Activated T-cell treated with anti-CD3 and anti-CD28 coated beads, Interleukin-2, amount 50 U/mL, for 4 hours (primary cell): ENCODE data around the gene SEMA3C. TPM values are rescaled to one million over a fixed set of nuclear protein-coding genes. Genes with fewer than 3 reads are reported as not detected.
A peak's percentile ranks its signal among the peaks of the same experiment; 100 is the strongest.

Source experiments
- ATAC-seq, 2 donors: fragments of 200-7000 bp; cut with Tn5 transposase; one replicate each; pipeline ENCODE4 v1.10.0; 2021
- DNase-seq: peaks from one replicate; pipeline ENCODE4 v3.0.0-alpha.2; 2020
- H3K27me3 Mint-ChIP-seq: one replicate; pipeline ENCODE4 v1.8.0; 2021; ENCODE audit warnings: low read depth, mixed read lengths
- H3K36me3 Mint-ChIP-seq: one replicate; pipeline ENCODE4 v1.8.0; 2022; ENCODE audit warnings: mixed read lengths; ENCODE audit not compliant: insufficient read depth
- H3K4me1 Mint-ChIP-seq: one replicate; pipeline ENCODE4 v1.8.0; 2021; ENCODE audit warnings: low read depth, mixed read lengths
- H3K4me3 Mint-ChIP-seq: one replicate; pipeline ENCODE4 v1.8.0; 2021; ENCODE audit warnings: mild to moderate bottlenecking, moderate library complexity, mixed read lengths
- H3K9me3 Mint-ChIP-seq: one replicate; pipeline ENCODE4 v1.8.0; 2021; ENCODE audit warnings: mixed read lengths
- total RNA-seq, 3 donors: library from RNA; stranded (reverse); gene quantifications; one replicate each; pipeline ENCODE4 v1.2.1, GENCODE V29; 2021

SEMA3C gene
- total RNA-seq, 3 donors from 2014 or later: 0.11 to 0.16 (median 0.13) TPM

DNA sequence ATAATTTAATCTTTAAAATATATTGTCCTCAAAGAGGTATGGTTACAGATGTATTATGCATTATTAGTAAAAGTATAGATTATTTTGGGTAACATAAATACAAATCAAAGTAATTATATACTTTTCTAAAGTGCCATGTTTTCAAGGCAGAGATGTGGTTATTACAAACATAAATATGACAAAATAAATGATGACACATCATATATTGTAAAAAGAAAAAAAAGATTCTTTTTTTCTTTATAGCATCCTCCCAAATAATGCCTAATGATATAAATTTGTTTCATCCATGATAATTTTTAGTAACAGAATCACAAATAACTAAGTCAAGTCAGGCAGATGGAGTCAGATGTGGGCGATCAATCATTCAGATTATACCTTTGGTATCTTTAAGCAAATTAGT lies 29.3 kb downstream of the SEMA3C start:
- DNase-seq (no peak), ATAC-seq (no peak)
- H3K4me1 Mint-ChIP-seq: no peaks in the 10 kb centered on the region
- no peaks in the 10 kb centered on the region for H3K27me3 Mint-ChIP-seq
- H3K4me3 Mint-ChIP-seq: no peak overlapping the region
- no peaks in the 10 kb centered on the region for H3K36me3 Mint-ChIP-seq
- peaks cover 7% of the 10 kb centered on the region for H3K9me3 Mint-ChIP-seq

DNA sequence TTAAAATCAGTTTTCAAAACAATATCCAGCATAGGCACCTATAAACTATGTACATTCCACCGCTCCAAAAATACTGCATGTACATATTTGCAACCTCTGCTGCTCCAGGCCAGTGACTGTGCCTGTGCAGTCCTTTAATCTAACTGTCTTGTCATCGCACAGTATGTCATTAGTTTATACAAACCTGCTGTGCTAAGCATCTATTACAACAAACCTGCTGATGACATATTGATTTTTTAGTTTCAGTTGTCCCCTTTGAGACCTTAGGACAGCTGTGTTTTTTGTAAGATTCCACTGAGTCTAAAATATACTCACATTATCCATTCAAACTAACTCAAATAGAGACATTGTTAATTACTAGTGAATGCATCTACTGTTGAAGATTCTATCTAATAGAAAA lies 33.1 kb downstream of the SEMA3C start:
- ATAC-seq (no peak), DNase-seq (no peak)
- H3K4me3 Mint-ChIP-seq: no peak overlapping the region
- no peaks in the 10 kb centered on the region for H3K27me3 Mint-ChIP-seq
- H3K9me3 Mint-ChIP-seq: peaks cover 6% of the 10 kb centered on the region
- no peaks in the 10 kb centered on the region for H3K36me3 Mint-ChIP-seq
- no peaks in the 10 kb centered on the region for H3K4me1 Mint-ChIP-seq

DNA sequence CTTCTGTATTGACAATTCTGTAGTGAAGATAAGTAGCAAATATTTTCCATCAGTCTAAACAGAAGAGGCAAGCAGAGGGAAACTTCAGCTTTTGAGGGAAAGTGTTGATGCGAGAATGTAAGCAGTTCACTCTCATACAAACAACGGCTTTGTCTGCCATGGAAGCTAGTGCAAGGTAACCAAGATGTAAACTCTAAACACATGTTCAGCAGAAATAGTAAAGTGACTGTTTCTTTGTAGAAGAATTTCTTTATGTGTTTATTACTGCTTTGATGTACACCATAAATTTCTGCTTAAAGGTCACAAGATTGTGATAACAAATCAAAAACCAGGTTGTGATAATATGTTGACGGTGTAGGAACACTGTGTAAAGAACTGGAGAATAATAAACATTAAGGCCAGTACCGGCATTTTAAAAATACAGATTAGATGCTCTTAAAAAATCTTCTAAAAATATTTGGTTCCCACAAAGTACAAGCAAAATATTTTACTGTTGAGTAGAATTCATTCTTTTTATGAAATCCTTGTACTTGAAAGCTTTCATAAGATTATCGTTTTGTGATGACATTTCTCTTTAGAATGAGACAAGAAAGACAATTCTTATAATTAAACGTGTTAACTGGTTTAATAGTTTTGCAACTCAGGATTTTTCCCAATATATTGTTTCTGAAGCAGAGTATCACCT lies 34.2 kb downstream of the SEMA3C start:
- no peaks in the 10 kb centered on the region for H3K4me1 Mint-ChIP-seq
- H3K27me3 Mint-ChIP-seq: no peaks in the 10 kb centered on the region
- DNase-seq: no peak
- H3K4me3 Mint-ChIP-seq: no peak overlapping the region
- peaks cover 3% of the 10 kb centered on the region for H3K9me3 Mint-ChIP-seq
- no peak for ATAC-seq
- H3K36me3 Mint-ChIP-seq: no peaks in the 10 kb centered on the region

DNA sequence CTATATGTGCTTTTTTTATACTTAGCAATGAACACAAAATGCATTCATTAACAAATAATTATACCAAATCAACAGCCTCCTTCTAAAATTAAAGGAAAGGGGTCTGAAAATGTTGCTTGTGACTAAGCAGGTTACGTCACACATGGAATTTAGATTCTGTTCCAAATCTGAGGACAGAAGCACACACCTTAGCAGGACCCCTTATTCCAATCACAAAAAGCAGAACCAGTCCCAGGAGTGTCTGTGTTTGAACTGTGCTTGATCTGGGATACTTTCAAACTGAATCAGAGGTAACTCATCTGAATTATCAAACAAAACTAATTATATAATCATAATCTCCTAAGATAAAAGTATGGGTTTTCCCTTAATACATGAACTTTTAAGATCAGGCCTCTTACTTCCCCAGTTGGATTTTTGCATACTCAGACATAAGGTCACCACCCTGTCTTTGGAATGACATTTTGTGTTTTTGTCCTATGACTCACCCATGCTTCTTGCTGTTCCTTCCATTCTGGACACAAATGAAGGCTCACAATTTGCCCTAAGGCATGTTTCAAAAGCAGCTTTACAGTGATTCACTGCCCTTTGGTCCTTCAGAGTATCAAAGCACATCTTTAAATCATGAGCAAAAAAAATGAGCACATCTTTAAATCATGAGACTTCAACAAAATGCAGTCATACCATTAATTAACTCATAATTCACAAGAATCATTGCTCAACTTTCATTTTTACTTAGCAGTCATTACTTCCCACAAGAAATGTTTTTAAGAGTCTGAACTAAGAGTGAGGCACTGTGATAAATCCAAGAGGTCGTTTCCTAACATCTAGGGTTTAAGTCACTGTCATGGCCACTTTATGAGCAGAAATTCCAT lies 35.5 kb downstream of the SEMA3C start:
- peak; percentile 35 to 55 for ATAC-seq
- H3K4me3 Mint-ChIP-seq: no peak overlapping the region
- H3K9me3 Mint-ChIP-seq: peaks cover 5% of the 10 kb centered on the region
- no peaks in the 10 kb centered on the region for H3K4me1 Mint-ChIP-seq
- no peaks in the 10 kb centered on the region for H3K36me3 Mint-ChIP-seq
- H3K27me3 Mint-ChIP-seq: no peaks in the 10 kb centered on the region
- DNase-seq: no peak

DNA sequence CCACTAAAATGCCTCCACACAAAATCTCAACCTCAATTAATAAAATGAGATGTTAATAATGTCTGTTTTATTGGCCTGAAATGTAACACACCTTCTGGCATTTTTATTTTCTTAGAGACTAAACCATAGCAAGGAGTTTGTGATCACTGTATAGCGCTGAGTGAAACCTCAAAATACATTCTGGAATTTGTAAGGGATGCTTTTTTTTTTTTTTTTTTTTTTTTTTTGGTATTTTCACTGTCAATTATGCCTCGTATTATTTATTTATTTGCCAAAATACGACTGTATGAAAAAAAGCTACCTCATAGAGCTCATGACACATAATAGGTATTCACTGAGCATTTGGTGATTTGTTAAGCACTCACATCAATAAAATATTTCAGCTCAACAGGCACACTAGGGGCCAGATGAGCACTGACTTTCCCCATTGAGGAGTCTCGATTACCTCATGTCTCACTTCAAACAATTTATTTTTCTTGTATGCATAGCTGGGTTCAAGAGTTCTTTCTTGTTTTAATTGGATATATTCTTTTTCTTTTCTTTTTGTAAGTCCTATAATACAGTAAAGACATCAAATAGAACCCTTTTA lies 36.5 kb downstream of the SEMA3C start:
- Mint-ChIP-seq H3K9me3 (peaks cover 8% of the 10 kb centered on the region), H3K4me1 (no peaks in the 10 kb centered on the region), H3K4me3 (no peak overlapping the region), H3K27me3 (no peaks in the 10 kb centered on the region), H3K36me3 (no peaks in the 10 kb centered on the region)
- ATAC-seq (no peak), DNase-seq (no peak)

DNA sequence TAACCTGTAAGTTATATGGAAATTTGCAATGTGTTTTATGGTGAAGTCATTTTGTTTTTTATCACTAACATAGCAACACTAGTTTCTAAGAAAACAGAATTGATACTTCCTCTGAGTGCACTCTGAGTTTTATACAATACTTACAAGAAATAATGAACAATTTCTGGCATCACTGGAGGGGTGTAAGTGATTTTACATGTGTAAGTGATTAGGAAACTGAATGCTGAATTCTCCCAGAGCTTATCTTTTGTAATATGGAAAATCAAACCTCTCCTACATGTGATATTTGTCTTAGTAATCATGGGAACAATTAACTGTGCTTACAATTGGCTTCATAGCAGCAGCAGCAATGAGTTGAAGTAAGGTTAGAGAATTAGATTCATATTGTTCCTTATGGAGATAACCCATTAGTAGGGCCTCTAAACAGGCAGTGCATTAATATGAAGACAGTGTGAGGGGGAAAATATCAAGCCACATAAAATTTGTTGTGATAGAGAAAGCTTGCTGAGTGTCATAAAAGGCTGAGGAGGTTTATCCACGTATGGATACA lies 37.4 kb downstream of the SEMA3C start:
- Mint-ChIP-seq H3K36me3 (no peaks in the 10 kb centered on the region), H3K27me3 (no peaks in the 10 kb centered on the region), H3K4me1 (no peaks in the 10 kb centered on the region), H3K9me3 (peaks cover 11% of the 10 kb centered on the region), H3K4me3 (no peak overlapping the region)
- DNase-seq: no peak
- no peak for ATAC-seq

DNA sequence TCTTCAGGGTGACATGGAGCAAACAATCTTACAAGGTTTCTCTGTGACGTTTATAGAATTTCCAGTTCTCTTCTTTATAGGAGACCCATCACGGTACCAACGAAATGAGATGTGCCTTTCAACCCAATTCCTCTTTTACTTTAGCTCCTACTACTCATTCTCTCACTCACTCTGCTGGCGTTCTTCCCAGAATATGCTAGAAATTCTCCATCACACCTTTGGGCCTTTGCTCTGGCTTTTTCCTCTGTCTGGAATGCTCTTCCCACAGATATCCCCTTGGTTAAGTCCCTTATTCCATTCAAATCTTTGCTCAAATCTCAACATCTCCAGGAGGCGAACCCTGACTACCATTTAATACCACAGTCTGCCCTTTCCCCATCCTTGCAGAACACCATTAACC lies 39.0 kb downstream of the SEMA3C start:
- no peak overlapping the region for H3K4me3 Mint-ChIP-seq
- H3K9me3 Mint-ChIP-seq: peaks cover 11% of the 10 kb centered on the region
- H3K36me3 Mint-ChIP-seq: no peaks in the 10 kb centered on the region
- DNase-seq (no peak), ATAC-seq (no peak)
- no peaks in the 10 kb centered on the region for H3K4me1 Mint-ChIP-seq
- H3K27me3 Mint-ChIP-seq: no peaks in the 10 kb centered on the region

DNA sequence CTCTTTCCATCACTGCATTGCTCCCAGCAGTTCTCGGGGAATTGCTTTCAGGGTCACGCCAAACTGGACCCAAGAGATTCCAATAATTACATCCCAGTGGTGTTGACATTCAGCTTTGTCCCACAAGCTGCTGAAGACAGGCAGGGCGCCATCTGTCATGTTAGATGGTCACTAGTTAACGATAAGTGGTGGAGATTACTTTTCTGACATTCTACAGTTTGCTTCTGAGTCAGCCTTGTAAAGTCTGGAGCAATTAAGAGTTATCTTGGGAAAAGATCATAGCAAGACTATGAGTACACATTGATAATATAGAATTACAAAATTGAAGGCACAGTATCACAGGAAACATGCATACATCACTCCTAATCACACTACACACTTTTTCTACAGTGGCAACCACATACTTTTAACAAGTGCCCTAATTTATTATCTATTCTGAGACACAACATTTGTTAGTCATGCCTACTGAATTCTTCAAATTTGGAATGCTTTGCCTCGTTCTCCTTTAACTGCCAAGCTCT lies 41.9 kb downstream of the SEMA3C start:
- ATAC-seq: no peak
- Mint-ChIP-seq H3K36me3 (no peaks in the 10 kb centered on the region), H3K9me3 (peaks cover 14% of the 10 kb centered on the region), H3K4me3 (no peak overlapping the region), H3K4me1 (no peaks in the 10 kb centered on the region), H3K27me3 (no peaks in the 10 kb centered on the region)
- DNase-seq: no peak

DNA sequence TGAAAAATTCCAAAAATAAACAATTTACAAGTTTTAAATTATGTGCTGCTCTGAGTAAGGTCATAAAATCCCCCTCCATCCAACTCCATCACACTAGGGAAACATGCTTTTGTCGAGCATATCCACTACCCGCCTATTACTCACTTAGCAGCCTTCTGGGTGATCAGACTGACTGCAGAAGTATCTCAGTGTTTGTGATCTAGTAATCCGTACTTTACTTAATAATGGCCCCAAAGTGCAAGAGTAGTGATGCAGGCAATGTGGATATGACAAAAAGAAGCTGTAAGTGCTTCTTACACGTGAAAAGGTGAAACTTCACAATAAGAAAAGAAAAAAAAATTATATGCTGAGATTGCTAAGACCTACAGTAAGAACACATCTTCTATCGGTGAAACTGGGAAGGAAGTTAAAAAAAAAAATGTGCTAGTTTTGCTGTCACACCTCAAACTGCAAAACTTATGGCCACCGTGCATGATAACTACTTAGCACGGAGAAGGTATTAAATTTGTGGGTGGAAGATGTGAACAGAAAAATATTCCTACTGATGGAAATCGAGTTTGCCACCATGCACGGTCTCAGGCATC lies 43.2 kb downstream of the SEMA3C start:
- no peaks in the 10 kb centered on the region for H3K4me1 Mint-ChIP-seq
- H3K9me3 Mint-ChIP-seq: peaks cover 11% of the 10 kb centered on the region
- no peaks in the 10 kb centered on the region for H3K27me3 Mint-ChIP-seq
- no peak for DNase-seq
- H3K4me3 Mint-ChIP-seq: no peak overlapping the region
- no peaks in the 10 kb centered on the region for H3K36me3 Mint-ChIP-seq
- ATAC-seq: no peak

DNA sequence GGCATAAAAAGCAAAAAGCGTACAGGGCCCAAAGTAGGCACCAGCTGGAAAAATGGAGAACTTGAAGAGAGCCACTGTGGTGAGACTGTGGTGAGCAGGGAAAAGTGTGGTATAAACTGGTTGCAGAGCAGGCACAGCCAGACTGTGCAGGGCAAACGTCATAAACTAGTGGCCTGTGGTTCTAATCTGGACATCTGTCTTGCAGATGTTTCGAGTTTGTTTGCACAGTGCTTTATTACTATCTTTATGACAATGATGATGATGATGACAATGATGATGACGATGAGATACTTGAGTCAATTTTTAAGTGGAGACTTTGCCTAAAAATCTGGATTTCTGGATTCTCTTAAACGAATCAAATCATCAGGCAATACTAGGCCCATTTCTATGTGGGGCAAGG lies 45.7 kb downstream of the SEMA3C start:
- Mint-ChIP-seq H3K4me3 (no peak overlapping the region), H3K4me1 (no peaks in the 10 kb centered on the region), H3K36me3 (no peaks in the 10 kb centered on the region), H3K9me3 (peaks cover 9% of the 10 kb centered on the region), H3K27me3 (no peaks in the 10 kb centered on the region)
- no peak for DNase-seq
- no peak for ATAC-seq

DNA sequence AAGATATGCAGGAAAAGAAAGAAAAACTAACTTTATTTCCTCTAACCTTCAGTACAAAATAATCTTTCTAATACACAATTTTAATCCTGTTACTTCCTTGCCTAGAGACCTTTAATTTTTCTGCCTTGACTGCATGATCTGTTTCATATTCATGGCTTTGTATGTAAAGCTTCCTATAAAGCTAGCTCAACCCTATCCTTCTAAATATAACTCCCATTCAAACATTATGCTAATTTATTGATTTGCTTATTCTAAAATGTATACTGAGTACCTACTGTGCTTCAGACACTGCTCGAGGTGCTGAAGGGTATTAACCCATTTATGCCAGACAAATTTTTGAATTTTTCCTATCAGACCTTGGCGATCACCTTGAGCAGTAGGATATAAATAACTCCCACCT lies 47.6 kb downstream of the SEMA3C start:
- Mint-ChIP-seq H3K4me3 (no peak overlapping the region), H3K27me3 (no peaks in the 10 kb centered on the region), H3K4me1 (no peaks in the 10 kb centered on the region), H3K36me3 (no peaks in the 10 kb centered on the region), H3K9me3 (peaks cover 6% of the 10 kb centered on the region)
- ATAC-seq: no peak
- no peak for DNase-seq

DNA sequence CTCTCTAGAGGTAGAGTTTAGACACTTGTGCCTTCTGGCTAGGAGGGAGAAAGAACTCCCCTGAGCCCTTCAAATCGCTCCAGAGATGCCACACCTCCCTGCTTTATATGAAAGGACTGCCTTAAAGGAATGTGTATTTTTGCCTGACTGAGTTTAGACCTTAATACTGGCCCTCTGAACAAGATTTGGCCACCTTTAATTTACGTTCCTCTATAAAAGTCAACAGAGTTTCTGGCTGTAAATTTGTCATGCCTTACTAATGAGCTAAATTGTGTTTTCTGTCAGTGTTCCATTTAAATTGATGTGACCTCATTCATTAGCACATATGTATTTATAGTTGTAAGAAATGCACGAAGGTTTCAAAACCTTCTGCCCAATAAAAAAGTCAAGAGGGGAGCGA lies 48.0 kb downstream of the SEMA3C start:
- H3K27me3 Mint-ChIP-seq: no peaks in the 10 kb centered on the region

DNA sequence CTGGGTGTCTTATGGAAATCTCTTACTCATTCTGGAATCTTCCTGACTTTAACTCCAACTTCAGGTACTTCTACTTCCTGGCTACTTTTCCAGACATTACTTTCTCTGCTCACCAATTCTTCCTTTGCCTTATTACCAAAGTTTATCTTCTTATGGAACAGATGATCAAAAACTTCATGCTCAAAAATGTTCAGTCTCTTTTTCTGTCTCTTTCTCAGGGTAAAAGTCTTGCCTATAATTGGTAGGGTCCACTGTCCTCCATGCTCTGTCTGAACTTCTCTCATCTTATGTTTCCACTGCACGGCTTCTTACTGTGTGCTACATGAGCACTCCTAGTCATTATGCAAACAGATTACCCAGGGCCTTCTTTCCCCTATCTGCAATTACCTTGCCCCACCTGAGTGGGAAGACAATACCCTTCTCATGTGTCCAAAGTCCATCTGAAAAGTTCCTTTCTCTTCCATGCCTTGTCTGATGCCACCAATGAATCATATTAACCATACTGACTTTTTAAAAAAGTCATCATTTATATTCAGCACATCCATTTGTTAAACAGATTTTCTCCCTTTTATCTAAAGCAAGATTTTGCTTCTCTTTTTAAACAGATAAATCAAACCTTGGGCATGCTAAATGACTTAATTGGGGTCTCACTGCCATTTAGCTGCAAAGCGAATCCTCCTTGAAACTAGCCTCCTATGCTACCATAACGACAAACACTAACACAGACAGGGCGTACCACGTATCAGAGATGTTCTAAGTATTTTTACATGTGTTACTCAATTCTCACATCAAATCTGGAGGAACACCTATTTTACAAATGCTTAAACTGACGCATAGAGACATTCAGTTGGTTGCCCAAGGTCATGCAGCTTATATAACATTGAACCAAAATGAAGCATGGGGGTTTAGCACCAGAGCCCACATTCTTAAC lies 48.8 kb downstream of the SEMA3C start:
- ATAC-seq (no peak), DNase-seq (no peak)
- Mint-ChIP-seq H3K9me3 (peaks cover 6% of the 10 kb centered on the region), H3K4me1 (no peaks in the 10 kb centered on the region), H3K36me3 (no peaks in the 10 kb centered on the region), H3K4me3 (no peak overlapping the region), H3K27me3 (no peaks in the 10 kb centered on the region)

More for the DNA sequence above, 48.0 kb downstream of the SEMA3C start:
- H3K9me3 Mint-ChIP-seq: peaks cover 6% of the 10 kb centered on the region
- H3K4me3 Mint-ChIP-seq: no peak overlapping the region
- H3K36me3 Mint-ChIP-seq: no peaks in the 10 kb centered on the region
- ATAC-seq (no peak), DNase-seq (no peak)
- H3K4me1 Mint-ChIP-seq: no peaks in the 10 kb centered on the region
